SK-N-SH (cell line): ENCODE results near the gene SURF1.

Source experiments
- CTCF ChIP-seq: fragments of 200-600 bp; sonication (generic); IDR thresholded peaks from 2 replicates; pipeline ENCODE4 v1.6.1; 2017; ENCODE audit warnings: antibody characterized with exemption, mild to moderate bottlenecking, moderate library complexity
- ELF1 ChIP-seq: IDR thresholded peaks from 2 replicates; pipeline ENCODE4 v1.4.0; 2012
- FOXM1 ChIP-seq: IDR thresholded peaks from 2 replicates; pipeline ENCODE4 v1.4.0; 2012; ENCODE audit warnings: low read depth, mild to moderate bottlenecking
- NFIC ChIP-seq: IDR thresholded peaks from 2 replicates; pipeline ENCODE4 v1.4.0; 2012; ENCODE audit warnings: borderline replicate concordance
- RAD21 ChIP-seq: IDR thresholded peaks from 2 replicates; pipeline ENCODE4 v1.6.1; 2012; ENCODE audit warnings: mild to moderate bottlenecking, low read length
- RFX5 ChIP-seq: IDR thresholded peaks from 2 replicates; pipeline ENCODE4 v1.6.1; 2012; ENCODE audit warnings: mild to moderate bottlenecking, improper control_type of control experiment, low read length
- TEAD4 ChIP-seq: IDR thresholded peaks from 2 replicates; pipeline ENCODE4 v1.4.0; 2012; ENCODE audit warnings: mild to moderate bottlenecking, borderline replicate concordance; ENCODE audit not compliant: insufficient read depth

GRCh38 chr9:133320421-133320881, 35.8 kb downstream of the SURF1 start:
- TF ChIP-seq RFX5 = no peak
- no peak for TF ChIP-seq CTCF
- no peak for TF ChIP-seq ELF1
- no peak for TF ChIP-seq NFIC
- no peak for TF ChIP-seq TEAD4
- TF ChIP-seq FOXM1 = no peak
- TF ChIP-seq RAD21 = no peak
